ENCODE data around the gene FKRP. TPM values are rescaled to one million over a fixed set of nuclear protein-coding genes. Genes with fewer than 3 reads are reported as not detected.

The FKRP gene
- total RNA-seq, 1 donor = 19.1 TPM

Small RNAs within 50 kb of the gene (small RNA-seq; reads per million reads assigned to genes)
- gene MIR320E (not detected), gene RF00019 (not detected)

Other genes starting within 250 kb of the FKRP start
- 76.2 TPM for gene CALM3, start 144.7 kb upstream of the FKRP start, total RNA-seq
- gene PTGIR, start 121.0 kb upstream of the FKRP start, total RNA-seq = 4.3 TPM
- not detected for gene GNG8, start 109.9 kb upstream of the FKRP start, total RNA-seq
- gene DACT3, start 84.9 kb upstream of the FKRP start, total RNA-seq = under 0.01 TPM
- gene PRKD2, start 28.9 kb upstream of the FKRP start, total RNA-seq = 50.4 TPM
- 98.3 TPM for gene STRN4, start 393 bp downstream of the FKRP start, total RNA-seq
- gene SLC1A5, start 42.5 kb downstream of the FKRP start, total RNA-seq = 37.2 TPM
- gene AP2S1, start 104.8 kb downstream of the FKRP start, total RNA-seq = 75.9 TPM
- 22.1 TPM for gene ARHGAP35, start 114.9 kb downstream of the FKRP start, total RNA-seq

Data from hematopoietic multipotent progenitor cell (in vitro differentiated cells).